ENCODE measurements around the gene KIAA0319L.

DNA sequence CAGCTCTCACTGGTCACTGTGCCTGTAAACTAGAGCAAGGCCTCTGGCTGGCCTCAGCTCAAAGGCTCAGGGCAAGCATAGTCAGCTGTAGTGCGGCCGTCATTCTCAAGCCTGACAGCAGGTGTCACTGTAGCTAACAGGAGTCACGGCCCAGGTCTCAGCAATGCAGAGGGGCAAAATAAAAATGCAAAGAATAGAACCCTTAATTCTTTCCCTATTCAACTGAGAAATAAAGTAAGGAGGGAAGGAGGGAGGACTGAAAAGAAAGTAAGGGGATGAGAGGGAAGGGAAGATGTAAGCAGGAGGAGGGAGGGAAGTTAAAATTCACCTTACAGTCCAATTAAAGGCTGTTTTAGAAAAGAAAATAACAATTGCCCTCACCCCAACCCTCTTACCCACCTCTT is 106.1 kb downstream of the KIAA0319L start:
- TF ChIP-seq OVOL2 (CRISPR knock-in tag; IDR thresholded peaks at IDR 0.05; ENCODE audit: borderline replicate concordance) (no peak), RELA (CRISPR knock-in tag; IDR thresholded peaks at IDR 0.05; ENCODE audit: borderline replicate concordance) (no peak), GTF2I (CRISPR knock-in tag; conservative IDR thresholded peaks at IDR 0.05) (no peak), CBFB (CRISPR knock-in tag; IDR thresholded peaks at IDR 0.05; ENCODE audit: low read depth) (no peak), IRF2 (CRISPR knock-in tag; IDR thresholded peaks at IDR 0.05; ENCODE audit: borderline replicate concordance, low read depth) (no peak), ATF1 (CRISPR knock-in tag; IDR thresholded peaks at IDR 0.05) (no peak), NR1H2 (CRISPR knock-in tag; IDR thresholded peaks at IDR 0.05) (no peak)
- TF ChIP-seq, protein P1, sequence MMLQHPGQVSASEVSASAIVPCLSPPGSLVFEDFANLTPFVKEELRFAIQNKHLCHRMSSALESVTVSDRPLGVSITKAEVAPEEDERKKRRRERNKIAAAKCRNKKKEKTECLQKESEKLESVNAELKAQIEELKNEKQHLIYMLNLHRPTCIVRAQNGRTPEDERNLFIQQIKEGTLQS (CRISPR knock-in tag; conservative IDR thresholded peaks at IDR 0.05): no peak
- TF ChIP-seq, protein P2, sequence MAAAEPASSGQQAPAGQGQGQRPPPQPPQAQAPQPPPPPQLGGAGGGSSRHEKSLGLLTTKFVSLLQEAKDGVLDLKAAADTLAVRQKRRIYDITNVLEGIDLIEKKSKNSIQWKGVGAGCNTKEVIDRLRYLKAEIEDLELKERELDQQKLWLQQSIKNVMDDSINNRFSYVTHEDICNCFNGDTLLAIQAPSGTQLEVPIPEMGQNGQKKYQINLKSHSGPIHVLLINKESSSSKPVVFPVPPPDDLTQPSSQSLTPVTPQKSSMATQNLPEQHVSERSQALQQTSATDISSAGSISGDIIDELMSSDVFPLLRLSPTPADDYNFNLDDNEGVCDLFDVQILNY (CRISPR knock-in tag; IDR thresholded peaks at IDR 0.05): no peak
- TF ChIP-seq, protein P3, sequence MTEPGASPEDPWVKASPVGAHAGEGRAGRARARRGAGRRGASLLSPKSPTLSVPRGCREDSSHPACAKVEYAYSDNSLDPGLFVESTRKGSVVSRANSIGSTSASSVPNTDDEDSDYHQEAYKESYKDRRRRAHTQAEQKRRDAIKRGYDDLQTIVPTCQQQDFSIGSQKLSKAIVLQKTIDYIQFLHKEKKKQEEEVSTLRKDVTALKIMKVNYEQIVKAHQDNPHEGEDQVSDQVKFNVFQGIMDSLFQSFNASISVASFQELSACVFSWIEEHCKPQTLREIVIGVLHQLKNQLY (CRISPR knock-in tag; IDR thresholded peaks at IDR 0.05): no peak
- TF ChIP-seq, protein P4, sequence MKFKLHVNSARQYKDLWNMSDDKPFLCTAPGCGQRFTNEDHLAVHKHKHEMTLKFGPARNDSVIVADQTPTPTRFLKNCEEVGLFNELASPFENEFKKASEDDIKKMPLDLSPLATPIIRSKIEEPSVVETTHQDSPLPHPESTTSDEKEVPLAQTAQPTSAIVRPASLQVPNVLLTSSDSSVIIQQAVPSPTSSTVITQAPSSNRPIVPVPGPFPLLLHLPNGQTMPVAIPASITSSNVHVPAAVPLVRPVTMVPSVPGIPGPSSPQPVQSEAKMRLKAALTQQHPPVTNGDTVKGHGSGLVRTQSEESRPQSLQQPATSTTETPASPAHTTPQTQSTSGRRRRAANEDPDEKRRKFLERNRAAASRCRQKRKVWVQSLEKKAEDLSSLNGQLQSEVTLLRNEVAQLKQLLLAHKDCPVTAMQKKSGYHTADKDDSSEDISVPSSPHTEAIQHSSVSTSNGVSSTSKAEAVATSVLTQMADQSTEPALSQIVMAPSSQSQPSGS (CRISPR knock-in tag; IDR thresholded peaks at IDR 0.05; ENCODE audit: borderline replicate concordance, low read depth): no peak
